ENCODE data around the gene LRRC4C. TPM values are rescaled to one million over a fixed set of nuclear protein-coding genes. Genes with fewer than 3 reads are reported as not detected.
A peak's percentile ranks its signal among the peaks of the same experiment; 100 is the strongest.

Gene LRRC4C
- total and polyA plus RNA-seq, 10 of the 15 experiments (the other 5 are each of a cell fraction or from before 2014, with no cell fraction given), result 1.5 TPM; not detected in 9

- no TSS peak for BruUV-seq (replicated peaks)
- no peak for TF ChIP-seq ZNF207 (IDR thresholded peaks at IDR 0.05; ENCODE audit: borderline replicate concordance)
- TF ChIP-seq ZZZ3 (IDR thresholded peaks at IDR 0.05; ENCODE audit: control insufficient read depth, insufficient read length, low read depth), result no peak
- no peak for TF ChIP-seq IKZF2 (IDR thresholded peaks at IDR 0.05)
- TF ChIP-seq MEF2A (IDR thresholded peaks at IDR 0.05; ENCODE audit: insufficient read depth, low read depth, low read length), result no peak
- TF ChIP-seq HSF1 (IDR thresholded peaks at IDR 0.05; ENCODE audit: low read depth, low read length), result no peak
- no peak for TF ChIP-seq POLR2A (IDR thresholded peaks at IDR 0.05; ENCODE audit: low read depth, low read length)
- TF ChIP-seq TCF3 (IDR thresholded peaks at IDR 0.05; ENCODE audit: borderline replicate concordance, insufficient read depth, low read depth, low read length), result no peak
- no peak for TF ChIP-seq JUNB (IDR thresholded peaks at IDR 0.05)
- TF ChIP-seq ATF3 (IDR thresholded peaks at IDR 0.05; ENCODE audit: borderline replicate concordance, extremely low read depth, low read depth, low read length), result no peak
- peak; percentile 78 to 92 (median 88); a peak in 5 of 6 replicates for TF ChIP-seq CTCF (IDR thresholded peaks at IDR 0.05 in 2 of 3, conservative IDR thresholded peaks at IDR 0.05 in 1 of 3; ENCODE audit: control insufficient read depth in 2 of 3, extremely low read depth in 1 of 3, insufficient read depth in 1 of 3, low read depth in 3 of 3, low read length in 3 of 3)
- no peak for TF ChIP-seq SIN3A (IDR thresholded peaks at IDR 0.05; ENCODE audit: low read depth, low read length)
- no peak for TF ChIP-seq IRF3 (IDR thresholded peaks at IDR 0.05)
- TF ChIP-seq ZNF24 (IDR thresholded peaks at IDR 0.05), result no peak
- no peak for TF ChIP-seq CEBPB (IDR thresholded peaks at IDR 0.05; ENCODE audit: borderline replicate concordance in 1 of 2, low read depth in 2 of 2, low read length in 2 of 2)
- no peak for TF ChIP-seq MTA3 (IDR thresholded peaks at IDR 0.05; ENCODE audit: borderline replicate concordance, low read length)
- TF ChIP-seq YY1 (IDR thresholded peaks at IDR 0.05; ENCODE audit: low read depth, low read length), result 0 out of 2 replicates have a peak, but pooled peaks have one; percentile 34
- TF ChIP-seq RFX5 (IDR thresholded peaks at IDR 0.05; ENCODE audit: low read depth, low read length), result 0 out of 2 replicates have a peak, but pooled peaks have one; percentile 41
- no peak for TF ChIP-seq BRCA1 (IDR thresholded peaks at IDR 0.05; ENCODE audit: low read depth, low read length)
- TF ChIP-seq HDGF (IDR thresholded peaks at IDR 0.05), result no peak
- no peak for TF ChIP-seq MXI1 (IDR thresholded peaks at IDR 0.05; ENCODE audit: low read depth, low read length)
Measured at GRCh38 chr11:40293655-40294348, 1165.7 kb downstream of the LRRC4C start.

More at GRCh38 chr11:40293655-40294348, 1165.7 kb downstream of the LRRC4C start:
- no peaks in the 10 kb centered on the region for H3K9me3 ChIP-seq (replicated peaks; ENCODE audit: control insufficient read depth, insufficient read depth, low read length)
- no peaks in the 10 kb centered on the region for H3K36me3 ChIP-seq (ENCODE audit: control insufficient read depth in 2 of 2, insufficient read depth in 2 of 2, low read length in 1 of 2)
- DNase-seq (ENCODE audit: low read depth, low spot score), result peak; percentile 30
- POLR2A ChIA-PET, result no interaction called here
- FAIRE-seq, result peak; percentile 71
- SMC1A ChIA-PET (ENCODE audit: uncharacterized antibody, unreplicated experiment), result interaction anchor here (0.6 to 2.0 kb wide), 14 partner anchors 10 to 613 kb away, joined by 3 to 9 read pairs (median 4); no protein-coding TSS in a partner anchor
- no peak overlapping the region for H3K27ac ChIP-seq (ENCODE audit: control insufficient read depth, insufficient read depth)
- CTCF ChIA-PET, result interaction anchor here (0.6 to 2.6 kb wide), 27 partner anchors 10 to 1502 kb away, joined by 3 to 20 read pairs (median 4); no protein-coding TSS in a partner anchor
- intact Hi-C loops (cut with micrococcal nuclease; ENCODE audit: unreplicated experiment), result loop anchor here (1.0 to 5.0 kb wide), 3 partner anchors 107 to 933 kb away; no protein-coding TSS in a partner anchor
- H4K20me1 ChIP-seq (ENCODE audit: control insufficient read depth, insufficient read depth), result no peaks in the 10 kb centered on the region
- no peaks in the 10 kb centered on the region for H3K4me1 ChIP-seq (ENCODE audit: control insufficient read depth, insufficient read depth, low read length)
- H3K4me2 ChIP-seq (ENCODE audit: control insufficient read depth, insufficient read depth), result no peak overlapping the region
- ATAC-seq, result peak; percentile 99
- H3K4me3 ChIP-seq, result no peak overlapping the region
- WGBS (ENCODE audit: insufficient coverage, insufficient replicate concordance, low lambda C conversion rate, missing lambda C conversion rate), result 49% methylated on average over 23 of the region's 27 CpGs
- RAD21 ChIA-PET (ENCODE audit: unreplicated experiment), result interaction anchor here (0.8 to 1.4 kb wide), 10 partner anchors 10 to 1396 kb away, joined by 3 to 8 read pairs (median 4); no protein-coding TSS in a partner anchor
- H3K27me3 ChIP-seq (replicated peaks in 1 of 2; ENCODE audit: control insufficient read depth in 2 of 2, insufficient read depth in 2 of 2, low read length in 1 of 2), result no peaks in the 10 kb centered on the region; a peak in 1 of 4 replicates
- no peak overlapping the region for H2AFZ ChIP-seq (ENCODE audit: control insufficient read depth, low read depth, low read length)
- no peaks in the 10 kb centered on the region for H3K79me2 ChIP-seq (ENCODE audit: control insufficient read depth, insufficient read depth, low read length)
- H3K9ac ChIP-seq (ENCODE audit: control insufficient read depth, insufficient read depth, low read length), result no peak overlapping the region
- in situ Hi-C loops (cut with MboI), result no loop called here
